A549 treated with ZK216348 at 1 μM for 4 hours (cell line): ENCODE results near the gene GRPEL2. TPM values are rescaled to one million over a fixed set of nuclear protein-coding genes. Genes with fewer than 3 reads are reported as not detected.

Source experiments
- total RNA-seq: library from RNA; stranded (reverse); fragments of 200-300 nt; extraction: Qiagen RNA extraction; gene quantifications from 5 replicates; pipeline ENCODE4 v1.2.3, GENCODE V29; 2022; ENCODE audit warnings: low read depth

The GRPEL2 gene, protein sequence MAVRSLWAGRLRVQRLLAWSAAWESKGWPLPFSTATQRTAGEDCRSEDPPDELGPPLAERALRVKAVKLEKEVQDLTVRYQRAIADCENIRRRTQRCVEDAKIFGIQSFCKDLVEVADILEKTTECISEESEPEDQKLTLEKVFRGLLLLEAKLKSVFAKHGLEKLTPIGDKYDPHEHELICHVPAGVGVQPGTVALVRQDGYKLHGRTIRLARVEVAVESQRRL
- 4.9 to 8.5 TPM (median 6.9 TPM) in 5 replicates for total RNA-seq

DNA sequence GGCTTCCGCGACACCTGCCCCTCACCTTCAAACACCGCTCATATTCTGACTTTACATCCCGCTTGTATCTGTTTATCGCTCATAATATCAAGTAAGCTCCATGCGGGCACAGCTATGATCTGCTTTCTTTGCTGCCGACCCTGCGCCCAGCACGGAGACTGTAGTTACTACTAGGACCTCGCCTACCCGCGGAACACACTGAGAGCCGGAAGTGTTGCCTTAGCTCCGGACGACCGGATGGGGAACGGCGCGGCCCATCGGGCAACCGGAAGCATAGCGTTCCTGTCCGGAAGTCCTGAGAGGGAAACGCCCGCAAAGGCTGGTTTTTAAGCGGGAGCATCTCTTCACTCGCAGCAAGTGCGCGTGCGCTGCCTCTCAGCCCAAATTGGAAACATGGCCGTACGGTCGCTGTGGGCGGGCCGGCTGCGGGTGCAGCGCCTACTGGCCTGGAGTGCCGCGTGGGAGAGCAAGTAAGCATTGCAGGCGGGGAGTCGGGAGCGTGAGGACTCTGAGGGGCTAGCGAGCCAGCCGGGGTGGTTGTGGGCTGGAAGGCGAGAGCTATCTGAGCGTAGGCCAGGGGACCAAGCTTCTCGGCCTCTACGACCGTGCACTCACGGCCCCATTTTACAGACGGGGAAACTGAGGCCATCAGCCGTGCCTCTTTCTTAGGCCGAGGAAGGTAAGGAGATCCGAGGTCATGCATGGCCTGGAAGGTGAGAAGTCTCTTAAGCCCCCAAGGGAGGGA lies at the start of gene GRPEL2:
Gene GRPEL2 (plus strand): TSS at position 353 of the 745 bp plus-strand sequence. CDS start 41 bp downstream, at position 394.

DNA sequence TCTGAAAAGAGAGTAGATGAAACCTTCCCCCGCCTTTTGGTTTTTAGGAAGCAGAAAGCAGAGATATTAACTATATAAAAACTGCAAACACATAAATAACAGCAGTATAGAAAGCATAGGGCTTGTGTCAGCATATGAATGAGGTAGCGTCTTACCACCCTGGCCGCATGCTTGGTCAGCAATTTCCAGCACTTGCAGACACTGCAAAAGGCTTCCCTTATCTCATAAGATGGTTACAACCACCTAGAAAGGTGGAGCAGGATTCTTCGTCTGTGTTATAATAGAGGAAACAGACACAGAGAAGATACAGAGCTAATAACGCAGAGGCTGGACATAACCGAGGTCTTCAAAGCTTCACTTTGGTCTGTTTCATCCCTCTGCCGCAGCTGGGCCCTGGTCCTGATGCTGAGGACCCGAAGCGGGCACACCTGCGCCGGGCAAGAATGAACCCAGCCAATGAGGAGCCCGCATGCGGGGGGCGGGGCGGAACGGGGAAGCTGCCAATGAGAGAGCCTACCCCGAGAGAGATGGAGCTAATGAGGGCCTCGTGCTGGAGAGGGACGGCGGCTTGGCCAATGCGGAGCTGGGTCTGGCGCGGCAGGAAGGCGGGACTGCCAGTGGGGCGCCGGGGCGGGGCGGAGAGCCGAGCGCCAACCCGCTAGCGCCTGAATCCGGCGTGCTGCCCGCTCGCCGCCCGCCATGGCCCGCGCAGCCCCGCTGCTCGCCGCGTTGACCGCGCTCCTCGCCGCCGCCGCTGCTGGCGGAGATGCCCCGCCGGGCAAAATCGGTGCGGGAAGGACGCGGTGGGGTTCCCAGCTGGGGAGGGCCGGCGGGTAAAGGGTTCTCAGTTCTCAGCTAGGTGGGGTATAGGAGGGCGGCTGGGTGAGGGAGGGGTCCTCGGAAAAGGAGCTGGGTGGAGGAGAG lies 12.3 kb downstream of the GRPEL2 start, which contains the start of gene PCYOX1L:
Gene PCYOX1L (plus strand): TSS at position 677 of the 924 bp plus-strand sequence. CDS start 23 bp downstream, at position 700.

DNA sequence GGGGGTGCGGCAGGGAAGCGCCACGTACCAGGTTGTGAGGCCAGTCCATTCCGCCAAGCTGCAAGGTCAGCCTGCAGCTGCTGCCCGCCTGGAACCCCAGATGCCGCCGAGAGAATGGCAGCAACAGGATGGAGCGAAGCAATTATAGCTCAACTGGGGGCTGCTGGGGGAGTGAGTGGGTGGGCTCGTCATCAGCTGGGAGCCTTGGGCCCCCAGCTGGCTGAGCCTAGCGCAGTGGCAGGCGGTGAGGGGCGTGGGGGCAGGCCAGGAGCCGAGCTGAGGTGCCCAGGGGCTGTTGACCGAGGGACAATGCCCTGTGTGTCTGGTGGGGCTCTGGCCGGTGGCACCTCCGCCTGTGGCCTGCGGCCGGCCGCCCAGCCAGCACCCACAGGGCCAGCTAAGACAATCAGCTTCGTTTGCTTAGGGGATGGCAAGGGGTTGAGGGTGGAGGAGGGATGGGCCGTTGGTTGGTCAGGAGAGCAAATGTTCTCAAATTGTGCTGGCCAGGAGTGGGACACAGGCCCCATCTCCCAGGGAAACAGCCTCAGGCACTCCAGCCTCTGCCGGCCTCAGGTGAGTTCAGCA lies 34.0 kb downstream of the GRPEL2 start, which contains the start of gene IL17B:
Gene IL17B (minus strand): TSS at position 116 of the 585 bp plus-strand sequence. CDS start 67 bp downstream, at position 49.

Other genes with a start within 250 kb of the GRPEL2 start
- 16.9 to 23.0 TPM (median 19.4 TPM) in 5 replicates for gene ABLIM3, start 204.0 kb upstream of the GRPEL2 start, total RNA-seq
- 7.6 to 11.4 TPM (median 10.7 TPM) in 5 replicates for gene AFAP1L1, start 73.6 kb upstream of the GRPEL2 start, total RNA-seq
- gene PCYOX1L, start 12.5 kb downstream of the GRPEL2 start, total RNA-seq = 1.8 to 3.1 TPM (median 2.7 TPM) in 5 replicates
- gene IL17B, start 33.8 kb downstream of the GRPEL2 start, total RNA-seq = not detected in 5 replicates
- gene CSNK1A1, start 205.9 kb downstream of the GRPEL2 start, total RNA-seq = 106 to 145 TPM (median 131 TPM) in 5 replicates
- gene ARHGEF37, start 236.0 kb downstream of the GRPEL2 start, total RNA-seq = 1.2 to 1.5 TPM (median 1.4 TPM) in 5 replicates